ENCODE measurements around the gene BSG.

Gene BSG

GRCh38 chr19:572140-572742, at the start of gene BSG:
Gene BSG (plus strand): TSS chr19:572596. CDS start chr19:572635, 39 bp downstream.
- Histone ChIP-seq H3K4me3 (ENCODE audit: low read depth, low read length) (peak within 1 kb of the TSS; percentile 93), H3K4me1 (ENCODE audit: control insufficient read depth, insufficient read depth, low read length, unreplicated experiment) (peaks cover 16% of the 10 kb centered on the region), H3K79me2 (ENCODE audit: control insufficient read depth, insufficient read depth, low read length, unreplicated experiment) (peaks cover 43% of the 10 kb centered on the region), H2AFZ (ENCODE audit: low read length, unreplicated experiment) (peak within 1 kb of the TSS; percentile 91), H3K27me3 (ENCODE audit: insufficient read depth, low read length) (no peaks in the 10 kb centered on the region), H3K36me3 (ENCODE audit: insufficient read depth, low read length) (no peaks in the 10 kb centered on the region), H3K27ac (ENCODE audit: low read depth, low read length) (peak within 1 kb of the TSS; percentile 69)

- no peak overlapping the region for H3K27ac ChIP-seq (ENCODE audit: low read depth, low read length)
- H3K36me3 ChIP-seq (ENCODE audit: insufficient read depth, low read length): no peaks in the 10 kb centered on the region
- peaks cover 6% of the 10 kb centered on the region for H3K4me1 ChIP-seq (ENCODE audit: control insufficient read depth, insufficient read depth, low read length, unreplicated experiment)
- H2AFZ ChIP-seq (ENCODE audit: low read length, unreplicated experiment): no peak overlapping the region
- no peak overlapping the region for H3K4me3 ChIP-seq (ENCODE audit: low read depth, low read length)
- H3K79me2 ChIP-seq (ENCODE audit: control insufficient read depth, insufficient read depth, low read length, unreplicated experiment): no peaks in the 10 kb centered on the region
- H3K27me3 ChIP-seq (ENCODE audit: insufficient read depth, low read length): no peaks in the 10 kb centered on the region
Measured at GRCh38 chr19:522726-523125, 49.7 kb upstream of the BSG start.

GRCh38 chr19:524062-524674, 48.2 kb upstream of the BSG start:
- Histone ChIP-seq H3K4me3 (ENCODE audit: low read depth, low read length) (no peak overlapping the region), H3K27me3 (ENCODE audit: insufficient read depth, low read length) (no peaks in the 10 kb centered on the region), H3K79me2 (ENCODE audit: control insufficient read depth, insufficient read depth, low read length, unreplicated experiment) (no peaks in the 10 kb centered on the region), H2AFZ (ENCODE audit: low read length, unreplicated experiment) (no peak overlapping the region), H3K36me3 (ENCODE audit: insufficient read depth, low read length) (no peaks in the 10 kb centered on the region), H3K4me1 (ENCODE audit: control insufficient read depth, insufficient read depth, low read length, unreplicated experiment) (peaks cover 6% of the 10 kb centered on the region), H3K27ac (ENCODE audit: low read depth, low read length) (no peak overlapping the region)

GRCh38 chr19:525029-525428, 47.4 kb upstream of the BSG start:
- Histone ChIP-seq H3K36me3 (ENCODE audit: insufficient read depth, low read length) (no peaks in the 10 kb centered on the region), H3K4me3 (ENCODE audit: low read depth, low read length) (no peak overlapping the region), H3K79me2 (ENCODE audit: control insufficient read depth, insufficient read depth, low read length, unreplicated experiment) (no peaks in the 10 kb centered on the region), H3K27me3 (ENCODE audit: insufficient read depth, low read length) (no peaks in the 10 kb centered on the region), H2AFZ (ENCODE audit: low read length, unreplicated experiment) (no peak overlapping the region), H3K27ac (ENCODE audit: low read depth, low read length) (no peak overlapping the region), H3K4me1 (ENCODE audit: control insufficient read depth, insufficient read depth, low read length, unreplicated experiment) (peaks cover 6% of the 10 kb centered on the region)

- Histone ChIP-seq H3K27me3 (ENCODE audit: insufficient read depth, low read length) (no peaks in the 10 kb centered on the region), H2AFZ (ENCODE audit: low read length, unreplicated experiment) (no peak overlapping the region), H3K27ac (ENCODE audit: low read depth, low read length) (no peak overlapping the region), H3K4me3 (ENCODE audit: low read depth, low read length) (no peak overlapping the region), H3K4me1 (ENCODE audit: control insufficient read depth, insufficient read depth, low read length, unreplicated experiment) (peaks cover 6% of the 10 kb centered on the region), H3K79me2 (ENCODE audit: control insufficient read depth, insufficient read depth, low read length, unreplicated experiment) (no peaks in the 10 kb centered on the region), H3K36me3 (ENCODE audit: insufficient read depth, low read length) (no peaks in the 10 kb centered on the region)
Measured at GRCh38 chr19:525857-526419, 46.5 kb upstream of the BSG start.

GRCh38 chr19:530134-531008, 42.0 kb upstream of the BSG start:
- Histone ChIP-seq H3K4me1 (ENCODE audit: control insufficient read depth, insufficient read depth, low read length, unreplicated experiment) (peaks cover 8% of the 10 kb centered on the region), H3K79me2 (ENCODE audit: control insufficient read depth, insufficient read depth, low read length, unreplicated experiment) (peaks cover 33% of the 10 kb centered on the region), H2AFZ (ENCODE audit: low read length, unreplicated experiment) (no peak overlapping the region), H3K27me3 (ENCODE audit: insufficient read depth, low read length) (no peaks in the 10 kb centered on the region), H3K36me3 (ENCODE audit: insufficient read depth, low read length) (no peaks in the 10 kb centered on the region), H3K27ac (ENCODE audit: low read depth, low read length) (no peak overlapping the region), H3K4me3 (ENCODE audit: low read depth, low read length) (peak overlapping the region; percentile 92)

GRCh38 chr19:531009-531752, 41.2 kb upstream of the BSG start:
- Histone ChIP-seq H3K79me2 (ENCODE audit: control insufficient read depth, insufficient read depth, low read length, unreplicated experiment) (peaks cover 35% of the 10 kb centered on the region), H3K27me3 (ENCODE audit: insufficient read depth, low read length) (no peaks in the 10 kb centered on the region), H3K27ac (ENCODE audit: low read depth, low read length) (peak overlapping the region; percentile 67), H3K4me3 (ENCODE audit: low read depth, low read length) (peak overlapping the region; percentile 92), H2AFZ (ENCODE audit: low read length, unreplicated experiment) (peak overlapping the region; percentile 85), H3K4me1 (ENCODE audit: control insufficient read depth, insufficient read depth, low read length, unreplicated experiment) (peaks cover 8% of the 10 kb centered on the region), H3K36me3 (ENCODE audit: insufficient read depth, low read length) (no peaks in the 10 kb centered on the region)

GRCh38 chr19:531753-532560, 40.4 kb upstream of the BSG start, which contains the start of gene CDC34:
Gene CDC34 (plus strand): TSS chr19:531760. CDS start chr19:531932, 172 bp downstream.
- no peaks in the 10 kb centered on the region for H3K27me3 ChIP-seq (ENCODE audit: insufficient read depth, low read length)
- H3K4me1 ChIP-seq (ENCODE audit: control insufficient read depth, insufficient read depth, low read length, unreplicated experiment): peaks cover 8% of the 10 kb centered on the region
- peak within 1 kb of the TSS; percentile 93 for H3K4me3 ChIP-seq (ENCODE audit: low read depth, low read length)
- H3K79me2 ChIP-seq (ENCODE audit: control insufficient read depth, insufficient read depth, low read length, unreplicated experiment): peaks cover 35% of the 10 kb centered on the region
- peak within 1 kb of the TSS; percentile 85 for H2AFZ ChIP-seq (ENCODE audit: low read length, unreplicated experiment)
- peak within 1 kb of the TSS; percentile 76 for H3K27ac ChIP-seq (ENCODE audit: low read depth, low read length)
- H3K36me3 ChIP-seq (ENCODE audit: insufficient read depth, low read length): no peaks in the 10 kb centered on the region

- no peak overlapping the region for H2AFZ ChIP-seq (ENCODE audit: low read length, unreplicated experiment)
- peak overlapping the region; percentile 93 for H3K4me3 ChIP-seq (ENCODE audit: low read depth, low read length)
- no peaks in the 10 kb centered on the region for H3K27me3 ChIP-seq (ENCODE audit: insufficient read depth, low read length)
- H3K27ac ChIP-seq (ENCODE audit: low read depth, low read length): peak overlapping the region; percentile 76
- H3K36me3 ChIP-seq (ENCODE audit: insufficient read depth, low read length): no peaks in the 10 kb centered on the region
- H3K79me2 ChIP-seq (ENCODE audit: control insufficient read depth, insufficient read depth, low read length, unreplicated experiment): peaks cover 35% of the 10 kb centered on the region
- peaks cover 8% of the 10 kb centered on the region for H3K4me1 ChIP-seq (ENCODE audit: control insufficient read depth, insufficient read depth, low read length, unreplicated experiment)
Measured at GRCh38 chr19:532561-533363, 39.6 kb upstream of the BSG start.
